Hematopoietic multipotent progenitor cell (in vitro differentiated cells): ENCODE data around the gene FAM3B. TPM values are rescaled to one million over a fixed set of nuclear protein-coding genes. Genes with fewer than 3 reads are reported as not detected.
"Not testable (repeated sequence)": the region's sequence is repeated elsewhere in the genome, so short reads cannot be mapped to it uniquely, and the experiment has no call there.

Experiments
- DNase-seq, 3 donors: peaks; one replicate each; pipeline ENCODE4 v3.0.0-alpha.2; 2011 to 2015; ENCODE audit warnings: low read depth in 2 of 3, low spot score in 2 of 3
- total RNA-seq: library from RNA; depleted of rRNA; stranded (reverse); fragments of >200 nt; gene quantifications from one replicate; pipeline ENCODE4 v1.2.3, GENCODE V29; 2012

The FAM3B gene, protein sequence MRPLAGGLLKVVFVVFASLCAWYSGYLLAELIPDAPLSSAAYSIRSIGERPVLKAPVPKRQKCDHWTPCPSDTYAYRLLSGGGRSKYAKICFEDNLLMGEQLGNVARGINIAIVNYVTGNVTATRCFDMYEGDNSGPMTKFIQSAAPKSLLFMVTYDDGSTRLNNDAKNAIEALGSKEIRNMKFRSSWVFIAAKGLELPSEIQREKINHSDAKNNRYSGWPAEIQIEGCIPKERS
- under 0.01 TPM for total RNA-seq

DNA sequence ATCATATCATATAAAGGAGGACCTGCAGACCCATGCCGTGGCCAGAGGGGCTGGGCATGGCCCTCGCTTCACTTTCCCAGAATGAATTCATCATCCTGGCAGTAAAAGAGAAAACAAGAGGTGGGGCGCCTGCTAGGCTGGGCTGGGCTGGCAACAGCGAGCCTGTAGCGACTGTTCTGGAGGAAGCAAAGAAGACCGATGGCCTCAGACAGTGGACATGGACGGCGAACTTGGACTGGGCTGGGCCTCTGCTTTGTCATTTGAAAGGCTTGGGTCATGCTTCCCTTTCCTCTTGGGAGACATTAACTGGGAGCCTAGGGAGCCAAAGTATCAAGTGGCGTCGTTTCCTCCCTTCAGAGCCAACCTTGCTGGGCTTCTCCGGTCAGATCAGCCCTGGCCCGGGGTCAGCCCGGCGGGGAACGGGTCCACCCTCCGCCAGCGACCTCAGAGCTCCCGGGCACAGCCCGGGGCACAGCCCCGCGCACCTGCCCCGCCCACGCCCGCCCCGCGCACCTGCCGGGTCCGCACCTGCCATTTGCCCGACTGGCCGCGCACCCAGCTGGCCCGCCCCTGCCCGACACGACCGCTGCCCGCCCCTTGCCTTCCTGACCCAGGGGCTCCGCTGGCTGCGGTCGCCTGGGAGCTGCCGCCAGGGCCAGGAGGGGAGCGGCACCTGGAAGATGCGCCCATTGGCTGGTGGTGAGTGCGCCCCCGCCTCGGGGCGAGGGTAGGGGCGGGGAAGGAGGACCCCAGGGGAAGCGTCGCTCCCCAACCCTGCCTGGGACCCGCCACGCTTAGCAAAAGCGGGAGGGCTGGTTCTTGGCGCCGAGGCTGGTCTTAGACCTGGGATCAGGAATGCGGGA is at the start of gene FAM3B:
Gene FAM3B, plus strand, starts transcription at position 602 of the 863 bp plus-strand sequence. Its CDS starts 79 bp downstream, at position 681.
- DNase-seq: peak in 2 of 3 donors; percentile 10 to 22

DNA sequence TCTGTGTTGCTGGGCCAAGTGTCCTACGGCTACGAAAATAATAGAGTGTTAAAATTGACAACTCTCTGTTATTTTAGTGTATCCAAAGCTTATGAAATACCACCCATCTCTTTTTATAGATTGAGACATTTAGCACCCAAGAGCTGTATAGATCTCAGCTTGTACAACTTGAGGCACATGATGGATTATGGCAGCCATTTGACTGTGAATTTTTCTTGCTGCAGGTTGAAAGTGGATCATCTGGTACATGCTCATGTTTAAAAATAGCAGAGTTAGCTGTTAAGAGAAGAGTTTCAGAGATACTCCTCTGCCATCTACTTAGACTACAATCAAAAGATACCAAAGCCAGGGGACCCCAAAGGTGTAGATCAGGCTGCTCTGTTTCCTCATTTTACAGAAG is 49.3 kb upstream of the FAM3B start:
- DNase-seq: no peak

DNA sequence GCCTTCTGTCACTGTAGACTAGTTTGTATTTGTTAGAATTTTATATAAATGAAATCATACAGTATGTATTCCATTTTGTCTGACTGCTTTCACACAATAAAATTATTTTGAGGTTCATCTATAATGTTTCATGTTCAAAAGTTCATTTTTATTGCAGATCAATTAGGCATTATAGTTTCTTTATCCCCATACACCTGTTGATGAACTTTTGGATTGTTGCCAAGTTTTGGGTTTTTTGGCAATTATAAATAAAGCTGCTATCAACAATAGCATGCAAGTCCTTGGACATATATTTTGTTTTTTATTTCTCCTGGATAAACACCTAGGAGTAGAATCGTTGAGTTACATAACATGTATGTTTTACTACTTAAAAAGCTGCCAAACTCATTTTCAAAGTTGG is 47.1 kb upstream of the FAM3B start:
- no peak for DNase-seq

DNA sequence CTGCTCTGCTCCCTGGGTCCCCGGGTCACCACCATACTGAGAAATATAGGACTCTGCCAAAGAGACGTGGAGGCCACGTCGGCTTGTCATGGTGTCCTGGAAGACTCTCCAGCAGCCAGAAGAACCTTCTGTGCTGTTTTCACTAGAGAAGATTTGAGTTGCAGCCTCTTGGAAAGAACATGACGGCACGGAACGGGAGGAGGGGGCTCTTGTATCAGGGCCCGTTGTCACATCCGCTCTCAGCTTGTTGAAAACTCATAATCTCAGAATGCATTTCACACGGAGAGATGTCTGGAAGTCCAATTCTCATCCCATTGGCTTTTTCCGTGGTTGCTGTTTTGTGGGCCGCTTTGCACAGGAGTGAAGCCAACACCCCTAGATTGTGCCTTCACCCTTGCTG is 39.4 kb upstream of the FAM3B start:
- no peak for DNase-seq

DNA sequence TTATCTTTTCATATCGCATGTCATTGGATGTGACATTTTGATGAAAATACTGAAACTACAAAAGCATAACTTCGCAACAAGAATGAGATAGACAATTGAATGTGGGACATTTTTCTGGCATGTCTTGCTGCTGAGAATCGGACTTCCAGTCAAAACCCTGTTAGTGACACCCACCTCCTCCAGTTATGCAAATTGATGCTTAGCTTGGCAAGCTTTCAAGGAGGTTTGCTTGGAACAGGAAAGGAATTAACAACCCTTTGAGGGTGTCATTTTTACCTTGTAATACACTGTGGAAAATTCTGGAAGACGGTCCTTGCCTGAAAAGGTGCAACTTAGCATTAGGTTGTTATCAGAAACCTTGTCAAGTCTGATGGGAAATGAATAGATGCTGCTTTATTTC is 38.8 kb upstream of the FAM3B start:
- no peak for DNase-seq

DNA sequence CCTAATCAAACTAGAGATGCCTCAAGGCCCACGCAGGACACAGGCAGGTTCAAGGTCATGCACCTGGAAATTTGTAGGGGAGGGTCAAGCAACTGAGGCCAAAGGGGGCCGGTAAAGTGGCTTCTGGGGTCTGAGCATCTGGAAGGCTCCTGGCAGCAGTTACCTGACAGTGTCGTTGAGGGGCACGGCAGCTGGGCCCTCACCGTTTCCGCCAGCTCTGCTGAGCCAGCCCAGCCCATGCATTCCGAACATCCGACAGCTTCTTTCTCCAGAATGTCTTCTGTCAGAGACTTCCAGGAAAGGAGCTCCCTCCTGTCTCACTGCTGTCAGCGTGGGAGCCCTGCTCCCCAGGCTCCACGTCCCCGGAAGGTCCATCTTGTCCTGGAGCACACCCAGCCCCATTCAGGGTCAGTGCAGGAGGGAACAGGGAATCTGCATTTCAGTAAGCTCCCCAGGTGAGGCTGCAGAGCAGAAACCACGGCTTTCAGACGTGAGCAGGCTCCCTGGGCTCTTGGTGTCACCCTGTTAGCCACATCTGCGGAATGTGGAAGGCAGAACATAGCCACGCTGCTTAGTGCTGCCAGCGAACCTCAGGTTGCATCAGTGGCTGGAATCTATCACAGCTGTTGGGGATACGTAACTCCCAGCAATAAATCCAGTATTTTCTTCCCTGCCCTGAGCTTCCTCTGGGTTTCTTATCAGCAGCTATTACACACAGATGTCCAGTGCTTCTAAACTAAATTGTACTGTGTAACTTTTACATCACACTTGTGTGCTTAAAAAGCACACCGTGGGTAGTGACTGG is 36.3 kb upstream of the FAM3B start:
- DNase-seq: no peak

DNA sequence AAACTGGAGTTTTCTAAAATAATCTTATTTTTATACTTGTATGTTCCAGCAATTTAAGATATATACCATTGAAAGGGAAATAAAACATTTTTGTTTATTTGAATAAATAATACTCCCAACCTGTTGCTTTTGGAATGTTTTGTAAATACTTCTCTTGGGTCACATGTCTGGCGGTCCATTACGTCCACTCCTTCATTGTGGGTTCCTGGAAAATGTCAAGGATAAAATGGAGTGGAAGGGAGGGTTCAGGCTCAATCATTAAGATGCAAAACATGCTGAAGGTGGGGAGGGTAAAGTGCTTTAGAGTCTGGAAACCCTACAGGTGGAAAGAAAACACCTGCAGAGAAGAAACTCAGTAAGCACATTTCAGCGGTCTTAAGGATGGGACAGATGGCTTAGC is 34.2 kb upstream of the FAM3B start:
- DNase-seq: no peak

DNA sequence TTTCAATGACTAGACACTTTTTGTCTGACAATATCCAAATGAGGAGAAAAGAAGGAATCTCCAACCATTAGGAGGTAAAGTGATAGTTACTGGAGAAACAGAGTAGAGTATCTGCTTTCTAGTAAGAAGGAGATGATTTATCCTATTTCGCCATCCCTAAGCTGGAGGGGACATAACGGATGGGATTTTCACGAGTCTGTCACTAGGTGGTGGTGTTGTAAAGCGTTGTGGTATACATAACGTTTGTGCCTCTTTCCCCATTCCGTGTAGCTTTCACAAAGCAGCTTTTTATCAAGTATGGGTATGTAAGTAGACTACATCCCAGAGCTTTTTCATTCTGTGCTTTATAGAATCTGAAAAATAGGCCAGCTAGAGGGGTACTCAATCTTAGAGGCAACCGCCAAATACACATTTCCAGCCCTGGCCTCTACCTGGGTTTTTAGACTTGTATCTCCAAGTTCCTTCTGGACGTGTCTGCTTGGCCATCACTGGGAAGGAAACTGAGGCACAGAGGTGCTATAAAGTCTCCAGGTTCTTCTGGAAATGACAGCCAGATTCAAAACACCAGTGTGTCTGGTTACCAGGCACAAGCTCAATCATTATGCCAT is 33.3 kb upstream of the FAM3B start:
- peak; percentile 33 to 91 (median 67) for DNase-seq

DNA sequence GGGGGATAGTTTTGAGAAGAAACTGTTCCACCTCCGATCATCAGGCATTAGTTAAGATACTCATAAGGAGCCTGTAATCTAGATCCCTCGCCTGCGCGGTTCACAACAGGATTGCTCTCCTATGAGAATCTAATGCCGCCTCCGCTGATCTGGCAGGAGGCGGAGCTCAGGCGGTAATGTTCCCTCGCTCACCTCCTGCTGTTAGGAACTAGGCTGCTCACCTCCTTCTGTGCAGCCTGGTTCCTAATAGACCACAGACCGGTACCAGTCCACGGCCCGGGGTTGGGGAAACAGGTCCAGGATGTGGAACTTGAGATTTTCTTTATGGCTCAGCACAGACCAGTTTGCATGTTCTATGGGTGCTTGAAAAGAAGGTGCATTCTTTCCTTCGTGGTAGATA is 27.2 kb upstream of the FAM3B start:
- DNase-seq: no peak

DNA sequence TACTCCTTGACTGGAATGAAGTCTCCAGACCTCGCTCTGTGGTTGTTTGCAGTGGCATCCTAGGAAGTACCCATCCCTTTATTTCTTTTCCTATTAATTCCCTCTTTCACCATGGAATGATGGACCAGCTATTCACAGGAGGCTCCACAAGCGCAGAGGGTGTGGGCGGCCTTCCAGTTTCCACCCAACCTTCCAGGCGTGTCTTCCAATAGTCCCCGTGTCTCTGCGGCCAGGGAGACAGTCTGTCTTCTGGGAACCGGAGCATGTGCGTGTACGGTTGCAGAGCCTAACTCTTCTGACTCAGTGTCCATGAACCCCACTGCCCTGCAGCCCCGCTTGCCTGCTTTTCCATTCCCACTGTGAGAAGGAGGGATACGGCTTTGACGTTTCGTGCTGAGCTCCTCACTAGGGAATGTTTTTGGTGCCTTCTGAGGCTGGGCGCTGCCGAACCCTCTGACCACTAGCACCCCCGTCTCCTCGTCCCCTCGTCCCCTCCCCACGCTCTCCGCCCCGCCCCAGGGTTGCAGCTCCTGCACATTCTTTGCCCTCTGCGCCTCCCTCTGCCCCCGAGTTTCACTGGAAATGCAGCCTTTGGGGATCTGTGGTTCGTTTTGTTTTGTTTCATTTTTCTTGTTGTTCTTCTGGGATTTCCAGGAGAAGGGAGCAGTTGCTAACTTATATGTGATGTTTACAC is 26.3 kb upstream of the FAM3B start:
- no peak for DNase-seq

DNA sequence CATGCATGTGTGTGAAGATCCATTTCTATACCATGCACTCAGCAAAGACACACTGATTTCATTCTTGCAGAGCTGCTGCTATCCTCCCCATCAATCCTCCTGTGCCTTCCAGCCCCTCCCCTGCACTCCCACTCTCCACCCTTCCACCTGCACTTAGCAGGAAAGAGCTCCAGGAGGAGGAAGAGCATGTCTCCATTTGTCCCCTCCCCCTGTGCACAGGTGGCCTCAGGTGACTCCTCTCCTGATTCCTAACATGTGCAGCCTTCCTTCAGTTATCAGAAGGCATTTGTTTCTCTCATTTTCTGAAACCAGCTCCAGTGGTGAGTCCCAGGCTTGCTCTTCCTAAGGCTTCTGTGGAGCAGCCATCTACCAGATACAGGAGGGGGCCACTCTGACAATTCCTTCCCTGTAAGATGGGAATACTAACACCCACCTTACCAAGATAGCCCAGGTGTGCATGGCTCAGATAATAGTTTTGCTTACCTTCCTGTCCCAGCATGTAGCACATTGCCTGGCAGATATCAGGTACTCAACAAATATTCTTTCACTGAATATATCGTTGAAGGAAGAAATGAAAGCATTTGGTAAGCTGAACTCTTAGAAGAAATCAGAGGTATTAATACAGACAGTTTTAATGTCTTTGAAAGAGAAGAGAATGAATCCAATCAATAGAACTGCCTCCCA is 21.9 kb upstream of the FAM3B start:
- no peak for DNase-seq

DNA sequence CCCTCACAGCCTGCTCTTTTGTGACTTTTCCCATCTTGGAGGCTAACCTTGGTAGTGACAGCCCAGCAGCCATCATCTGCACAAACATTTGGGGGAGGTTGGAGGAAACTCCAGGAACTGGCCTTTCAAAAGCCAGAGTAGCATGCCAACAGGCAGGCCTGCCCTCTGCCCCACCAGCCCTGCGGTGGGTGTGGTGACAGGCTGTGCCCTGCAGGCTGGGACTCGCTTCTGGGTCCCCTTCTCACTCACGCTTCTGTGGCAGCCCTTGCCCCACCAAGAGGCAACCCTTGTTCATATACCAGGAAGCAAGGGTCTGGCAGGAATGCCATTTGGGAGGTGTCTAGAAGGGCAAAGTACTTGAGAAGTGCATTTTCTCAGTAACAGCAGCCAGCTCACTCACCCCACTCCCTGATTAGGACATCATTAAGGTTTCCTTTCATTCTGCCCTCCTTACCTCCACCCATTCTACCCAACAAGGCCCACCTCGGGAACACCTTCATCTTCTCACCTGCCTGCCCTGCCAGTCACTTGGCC is 20.8 kb upstream of the FAM3B start:
- no peak for DNase-seq

DNA sequence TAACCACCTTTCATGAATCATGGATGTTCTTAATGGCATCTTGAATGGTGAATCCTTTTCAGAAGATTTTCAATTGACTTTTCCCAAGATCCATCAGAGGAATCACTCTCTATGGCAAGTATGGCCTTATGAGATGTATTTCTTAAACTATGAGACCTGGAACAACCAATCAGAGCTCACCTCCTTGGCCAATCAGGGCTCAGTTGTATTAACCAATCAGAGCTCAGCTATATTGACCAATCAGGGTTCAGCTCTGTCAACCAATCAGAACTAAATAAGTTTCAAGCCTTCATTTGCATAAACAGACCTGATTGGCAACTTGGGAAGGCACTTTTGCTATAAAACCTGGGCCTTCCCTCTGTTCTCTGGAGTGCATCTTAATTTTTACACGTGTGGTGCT is 13.6 kb upstream of the FAM3B start:
- DNase-seq: no peak

DNA sequence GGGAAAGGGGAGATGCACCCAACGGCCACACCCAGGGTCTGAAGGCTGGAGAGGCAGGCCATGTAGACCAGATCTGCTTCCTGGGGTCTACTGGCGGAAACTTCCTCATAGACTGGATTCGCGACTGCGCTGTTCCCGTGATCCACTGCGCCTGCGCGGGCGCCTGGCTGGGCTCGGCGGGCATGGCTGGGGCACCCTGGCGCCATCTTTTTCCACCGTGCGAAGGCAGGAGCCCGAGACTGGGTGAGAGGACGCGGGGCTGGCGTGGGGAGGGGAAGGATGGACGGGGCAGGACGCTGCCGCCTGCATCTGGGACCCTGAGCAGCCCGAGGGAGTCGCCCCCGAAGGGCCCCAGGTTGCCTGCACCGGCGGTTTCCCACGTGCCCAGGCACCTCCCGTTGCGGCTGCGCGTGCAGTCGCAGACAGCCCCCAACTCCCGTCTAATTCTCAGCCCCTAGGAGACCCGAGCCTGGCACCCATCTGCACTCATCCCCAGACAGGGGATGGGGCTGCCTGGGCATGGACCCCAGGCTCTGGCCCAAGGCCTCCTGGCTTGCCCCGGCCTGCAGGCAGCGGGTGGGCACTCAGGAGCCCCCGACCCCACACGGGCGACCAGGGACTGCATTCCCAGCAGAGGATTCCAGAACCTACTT is 12.4 kb upstream of the FAM3B start:
- DNase-seq: no peak

DNA sequence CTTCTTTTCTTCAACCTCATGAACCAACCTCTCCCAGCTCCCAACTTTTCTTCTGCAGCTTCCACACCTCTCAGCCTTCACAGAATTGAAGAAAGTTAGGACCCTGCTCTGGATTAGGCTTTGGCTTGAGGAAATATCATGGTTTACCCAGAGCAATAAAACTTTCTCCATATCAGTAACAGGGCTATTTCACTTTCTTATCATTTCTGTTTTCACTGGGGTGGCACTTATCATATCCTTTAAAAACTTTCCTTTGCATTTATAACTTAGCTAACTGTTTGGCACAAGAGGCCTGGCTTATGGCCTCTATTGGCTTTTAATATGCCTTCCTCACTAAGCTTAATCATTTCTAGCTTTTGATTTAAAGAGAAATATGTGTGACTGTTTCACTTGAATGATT is 9.4 kb upstream of the FAM3B start:
- no peak for DNase-seq

DNA sequence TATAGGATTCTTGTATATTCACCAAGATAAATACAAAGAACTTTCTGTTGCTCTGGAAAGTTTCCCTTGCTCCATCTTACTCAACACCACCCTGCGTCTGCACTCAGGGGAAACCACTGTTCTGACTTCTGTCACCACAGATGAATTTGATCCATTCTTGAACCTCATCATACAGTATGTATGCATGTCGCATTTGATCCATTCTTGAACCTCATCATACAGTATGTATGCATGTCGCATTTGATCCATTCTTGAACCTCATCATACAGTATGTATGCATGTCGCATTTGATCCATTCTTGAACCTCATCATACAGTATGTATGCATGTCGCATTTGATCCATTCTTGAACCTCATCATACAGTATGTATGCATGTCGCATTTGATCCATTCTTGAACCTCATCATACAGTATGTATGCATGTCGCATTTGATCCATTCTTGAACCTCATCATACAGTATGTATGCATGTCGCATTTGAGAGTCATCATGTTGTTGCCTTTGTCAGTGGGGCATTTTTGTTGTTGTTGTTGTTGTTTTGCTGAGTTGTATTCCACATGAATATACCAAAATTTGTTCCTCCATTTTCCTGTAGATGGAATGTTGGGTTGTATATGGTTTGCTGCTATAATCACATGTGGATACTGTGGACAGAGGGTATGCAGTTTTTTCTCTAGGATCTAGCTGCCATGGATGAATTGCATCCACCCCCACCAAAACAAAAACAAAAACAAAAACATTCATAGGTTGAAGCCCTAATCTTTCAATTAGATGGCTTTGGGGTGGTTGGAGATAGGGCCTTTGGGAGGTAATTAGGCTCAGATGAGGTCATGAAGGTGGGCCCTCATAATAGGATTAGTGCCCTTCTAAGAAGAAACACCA is 3.1 kb upstream of the FAM3B start:
- not testable (repeated sequence) for DNase-seq

DNA sequence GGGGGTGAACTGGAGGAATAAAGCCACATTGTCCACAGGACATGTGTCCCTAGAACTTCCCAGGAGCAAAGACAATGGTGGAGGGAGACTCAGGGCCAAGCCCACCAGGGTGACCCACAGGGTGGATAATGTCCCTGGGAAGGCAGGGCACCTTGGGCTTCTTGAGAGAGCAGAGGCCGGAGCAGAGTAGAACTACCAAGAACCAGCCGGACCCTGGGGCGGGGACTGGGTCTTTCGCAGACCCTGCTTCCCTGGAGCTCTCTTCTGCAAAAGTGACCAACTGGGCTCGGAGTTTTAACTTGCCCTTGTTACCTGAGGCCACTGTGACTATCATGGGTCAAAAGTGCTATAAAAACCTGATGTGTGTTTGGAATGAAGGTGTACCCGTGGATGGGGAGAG is 875 bp upstream of the FAM3B start:
- DNase-seq: no peak

DNA sequence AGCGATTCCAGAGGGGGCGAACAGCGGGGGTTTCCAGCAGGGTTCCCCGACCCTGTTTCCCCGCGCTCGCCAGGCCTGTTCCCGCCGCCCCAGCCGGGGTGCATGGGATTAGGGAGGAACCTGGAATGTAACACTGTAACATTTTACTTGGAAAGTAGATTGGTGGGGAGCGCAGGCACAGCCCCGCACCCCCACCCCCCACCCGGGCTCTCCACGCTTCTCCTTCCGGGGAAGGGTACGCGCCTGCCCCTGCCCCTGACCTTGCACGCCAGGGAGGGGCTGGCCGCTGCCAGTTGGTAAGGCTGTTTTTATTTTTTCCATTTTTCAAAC is 427 bp downstream of the FAM3B start:
- no peak for DNase-seq
